Left lobe of liver (tissue), 2 donors: ENCODE results near the gene NR5A1. TPM values are rescaled to one million over a fixed set of nuclear protein-coding genes. Genes with fewer than 3 reads are reported as not detected.

Experiments
- ATAC-seq: fragments of 200-7000 bp; cut with Tn5 transposase; one replicate; pipeline ENCODE4 v1.9.1; 2020; ENCODE audit warnings: mild to moderate bottlenecking, moderate library complexity
- DNase-seq: peaks from one replicate; pipeline ENCODE4 v3.0.0-alpha.2; 2020; ENCODE audit warnings: low spot score
- total RNA-seq: library from RNA; stranded (reverse); gene quantifications from one replicate; pipeline ENCODE4 v1.2.1, GENCODE V29; 2021
- donor health status: DM: no; HTN: no; CAD: no; lungs with moderate emphysema.
- donor health status: DM: no; HTN: yes; CAD: no.

The NR5A1 gene
- total RNA-seq, 1 donor from 2014 or later: 0.40 TPM

- DNase-seq (no peak), ATAC-seq (no peak)
Observed at GRCh38 chr9:124500028-124500795, 7.0 kb downstream of the NR5A1 start.

GRCh38 chr9:124499216-124499615 lies 8.0 kb downstream of the NR5A1 start:
- no peak for DNase-seq
- ATAC-seq: no peak

- ATAC-seq: no peak
- DNase-seq: no peak
Observed at GRCh38 chr9:124498499-124499146, 8.6 kb downstream of the NR5A1 start.

- DNase-seq (no peak), ATAC-seq (no peak)
Observed at GRCh38 chr9:124498040-124498439, 9.2 kb downstream of the NR5A1 start.

- DNase-seq: no peak
Observed at GRCh38 chr9:124497441-124497840, 9.8 kb downstream of the NR5A1 start.

GRCh38 chr9:124496463-124496862 lies 10.7 kb downstream of the NR5A1 start:
- no peak for DNase-seq
- ATAC-seq: no peak

More at GRCh38 chr9:124497441-124497840, 9.8 kb downstream of the NR5A1 start:
- ATAC-seq: no peak

GRCh38 chr9:124496075-124496449 lies 11.1 kb downstream of the NR5A1 start:
- DNase-seq (no peak), ATAC-seq (no peak)

GRCh38 chr9:124495126-124496074 lies 11.8 kb downstream of the NR5A1 start:
- DNase-seq (no peak), ATAC-seq (peak; percentile 36)

- ATAC-seq (no peak), DNase-seq (no peak)
Observed at GRCh38 chr9:124493794-124494479, 13.3 kb downstream of the NR5A1 start.

GRCh38 chr9:124493218-124493617 lies 14.0 kb downstream of the NR5A1 start:
- no peak for DNase-seq
- no peak for ATAC-seq

- no peak for ATAC-seq
- no peak for DNase-seq
Observed at GRCh38 chr9:124492818-124493217, 14.4 kb downstream of the NR5A1 start.

GRCh38 chr9:124491049-124491975 lies 15.9 kb downstream of the NR5A1 start:
- DNase-seq (no peak), ATAC-seq (no peak)

GRCh38 chr9:124490004-124490403 lies 17.2 kb downstream of the NR5A1 start:
- no peak for ATAC-seq

GRCh38 chr9:124489222-124489621 lies 18.0 kb downstream of the NR5A1 start:
- ATAC-seq: no peak
- no peak for DNase-seq

More at GRCh38 chr9:124490004-124490403, 17.2 kb downstream of the NR5A1 start:
- no peak for DNase-seq

- DNase-seq (no peak), ATAC-seq (no peak)
Observed at GRCh38 chr9:124488641-124489210, 18.5 kb downstream of the NR5A1 start.

- no peak for ATAC-seq
- no peak for DNase-seq
Observed at GRCh38 chr9:124487260-124488182, 19.7 kb downstream of the NR5A1 start.

GRCh38 chr9:124486778-124487259 lies 20.4 kb downstream of the NR5A1 start:
- no peak for DNase-seq
- ATAC-seq: no peak

- DNase-seq (no peak), ATAC-seq (no peak)
Observed at GRCh38 chr9:124485936-124486335, 21.3 kb downstream of the NR5A1 start.
